HFFc6 (cell line): ENCODE results near the gene CDH13. TPM values are rescaled to one million over a fixed set of nuclear protein-coding genes. Genes with fewer than 3 reads are reported as not detected.

ENCODE experiments used
- DNase-seq: peaks from one replicate; pipeline ENCODE4 v3.0.0-alpha.2; 2018
- H3K27ac Mint-ChIP-seq: 2 replicates; pipeline ENCODE4 v1.8.0; 2020; ENCODE audit warnings: mild to moderate bottlenecking, mixed read lengths
- H3K27me3 Mint-ChIP-seq: 2 replicates; pipeline ENCODE4 v1.8.0; 2021; ENCODE audit warnings: mild to moderate bottlenecking, moderate library complexity, mixed read lengths; ENCODE audit not compliant: insufficient read depth
- H3K36me3 Mint-ChIP-seq: 2 replicates; pipeline ENCODE4 v1.8.0; 2021; ENCODE audit warnings: low read depth, mixed read lengths
- H3K4me1 Mint-ChIP-seq: 2 replicates; pipeline ENCODE4 v1.8.0; 2020; ENCODE audit warnings: low read depth, mixed read lengths
- H3K4me3 Mint-ChIP-seq: 2 replicates; pipeline ENCODE4 v1.8.0; 2020; ENCODE audit warnings: mild to moderate bottlenecking, moderate library complexity, mixed read lengths
- H3K9me3 Mint-ChIP-seq: 2 replicates; pipeline ENCODE4 v1.8.0; 2020; ENCODE audit warnings: mild to moderate bottlenecking, mixed read lengths
- CTCF ChIP-seq: fragments of 200-600 bp; sonication (generic); IDR thresholded peaks from 2 replicates; pipeline ENCODE4 v1.5.0; 2021; ENCODE audit warnings: antibody characterized with exemption, mild to moderate bottlenecking
- total RNA-seq, 6 experiments: library from RNA; stranded (reverse); fragmentation: NEBNext Ultra II Directional; extraction: Animal tissue kit (Norgen Biotek cat#: 25700); gene quantifications; 2 replicates in 1 of 6; 3 replicates in 5 of 6; pipeline ENCODE4 v1.2.3, GENCODE V29; 2021

CDH13 gene
- total RNA-seq, 6 experiments from 2014 or later: 3.6 to 14.7 (median 4.7) TPM

GRCh38 chr16:83159049-83159448, 532.3 kb downstream of the CDH13 start:
- no peak for TF ChIP-seq CTCF
- no peak for DNase-seq
- Mint-ChIP-seq H3K4me3 (no peak overlapping the region), H3K27ac (no peak overlapping the region), H3K36me3 (no peaks in the 10 kb centered on the region), H3K9me3 (peaks cover 7% of the 10 kb centered on the region), H3K27me3 (no peaks in the 10 kb centered on the region), H3K4me1 (no peaks in the 10 kb centered on the region)

- no peak for DNase-seq
- H3K9me3 Mint-ChIP-seq: peaks cover 11% of the 10 kb centered on the region
- no peaks in the 10 kb centered on the region for H3K36me3 Mint-ChIP-seq
- no peaks in the 10 kb centered on the region for H3K27me3 Mint-ChIP-seq
- no peak overlapping the region for H3K27ac Mint-ChIP-seq
- H3K4me3 Mint-ChIP-seq: no peak overlapping the region
- no peaks in the 10 kb centered on the region for H3K4me1 Mint-ChIP-seq
- TF ChIP-seq CTCF: no peak
Observed at GRCh38 chr16:83160287-83161020, 533.7 kb downstream of the CDH13 start.

- DNase-seq: no peak
- no peaks in the 10 kb centered on the region for H3K36me3 Mint-ChIP-seq
- H3K27ac Mint-ChIP-seq: no peak overlapping the region
- no peak overlapping the region for H3K4me3 Mint-ChIP-seq
- no peaks in the 10 kb centered on the region for H3K27me3 Mint-ChIP-seq
- peaks cover 11% of the 10 kb centered on the region for H3K9me3 Mint-ChIP-seq
- H3K4me1 Mint-ChIP-seq: no peaks in the 10 kb centered on the region
- no peak for TF ChIP-seq CTCF
Observed at GRCh38 chr16:83162791-83163190, 536.0 kb downstream of the CDH13 start.

GRCh38 chr16:83164816-83165215, 538.0 kb downstream of the CDH13 start:
- no peak for DNase-seq
- Mint-ChIP-seq H3K27me3 (no peaks in the 10 kb centered on the region), H3K36me3 (no peaks in the 10 kb centered on the region), H3K4me1 (no peaks in the 10 kb centered on the region), H3K4me3 (no peak overlapping the region), H3K9me3 (peaks cover 11% of the 10 kb centered on the region), H3K27ac (no peak overlapping the region)
- TF ChIP-seq CTCF: no peak

- H3K9me3 Mint-ChIP-seq: peaks cover 17% of the 10 kb centered on the region
- H3K4me3 Mint-ChIP-seq: no peak overlapping the region
- H3K27ac Mint-ChIP-seq: no peak overlapping the region
- no peaks in the 10 kb centered on the region for H3K27me3 Mint-ChIP-seq
- DNase-seq: no peak
- H3K4me1 Mint-ChIP-seq: no peaks in the 10 kb centered on the region
- TF ChIP-seq CTCF: no peak
- no peaks in the 10 kb centered on the region; the same call in 1 of the 2 replicates for H3K36me3 Mint-ChIP-seq
Observed at GRCh38 chr16:83171396-83171795, 544.6 kb downstream of the CDH13 start.
